H1 (cell line): ENCODE data around the gene DRAM1. TPM values are rescaled to one million over a fixed set of nuclear protein-coding genes. Genes with fewer than 3 reads are reported as not detected.

ENCODE experiments used
- CTCF ChIA-PET: fragments of 300-600 bp; sonication (Branson Sonifier 250); formaldehyde crosslinking; loops from one replicate; lab custom pipeline; 2021; ENCODE audit not compliant: partially characterized antibody; lab: Charles Lee
- POLR2A ChIA-PET: fragments of 300-600 bp; sonication (Branson Sonifier 250); formaldehyde crosslinking; loops from one replicate; lab custom pipeline; 2021; ENCODE audit warnings: inconsistent platforms; ENCODE audit not compliant: partially characterized antibody; lab: Charles Lee
- DNase-seq, 2 experiments: peaks; one replicate each; pipeline versions ENCODE4 v3.0.0 to v3.0.0-alpha.2; 2010 to 2022; ENCODE audit warnings: low spot score in 2 of 2, low read depth in 1 of 2, mixed read lengths in 1 of 2
- FAIRE-seq: peaks from 2 replicates; lab custom pipeline; 2011; peaks lifted over from hg19 to GRCh38; lab: Jason Lieb, UNC
- H2AFZ ChIP-seq: 2 replicates; pipeline ENCODE4 v1.8.1; 2012; ENCODE audit warnings: low read length, inconsistent platforms
- H2AK5ac ChIP-seq: 2 replicates; pipeline ENCODE4 v1.6.1; 2013; ENCODE audit warnings: low read depth, low read length
- H2BK120ac ChIP-seq: replicated peaks from 2 replicates; pipeline ENCODE3; 2013; ENCODE audit warnings: low read depth, low read length, inconsistent platforms
- H2BK12ac ChIP-seq: 2 replicates; pipeline ENCODE4 v1.6.1; 2013; ENCODE audit warnings: low read depth, low read length
- H2BK15ac ChIP-seq: 2 replicates; pipeline ENCODE4 v1.6.1; 2013; ENCODE audit warnings: low read length
- H2BK20ac ChIP-seq: 2 replicates; pipeline ENCODE4 v1.6.1; 2013; ENCODE audit warnings: low read length
- H2BK5ac ChIP-seq: 2 replicates; pipeline ENCODE4 v1.6.1; 2013; ENCODE audit warnings: low read depth, low read length
- H3K14ac ChIP-seq: 2 replicates; pipeline ENCODE4 v1.6.1; 2013; ENCODE audit warnings: inconsistent platforms; ENCODE audit not compliant: insufficient read length
- H3K18ac ChIP-seq: 2 replicates; pipeline ENCODE4 v1.6.1; 2013; ENCODE audit warnings: low read length; ENCODE audit errors: extremely low read depth
- H3K23ac ChIP-seq: 2 replicates; pipeline ENCODE4 v1.6.1; 2013; ENCODE audit warnings: inconsistent platforms; ENCODE audit not compliant: insufficient read length
- H3K23me2 ChIP-seq: 2 replicates; pipeline ENCODE4 v1.6.1; 2013; ENCODE audit warnings: low read depth, low read length
- H3K27ac ChIP-seq: 2 replicates; pipeline ENCODE4 v1.6.1; 2011; ENCODE audit warnings: low read depth, low read length, inconsistent platforms
- H3K27me3 ChIP-seq, 4 experiments: replicated peaks in 1 of 4; 1 replicate in 1 of 4; 2 replicates in 3 of 4; pipeline versions ENCODE4 v1.6.1 to v1.8.1; 2011 to 2013; ENCODE audit warnings: low read length in 3 of 4, mild to moderate bottlenecking in 3 of 4, inconsistent platforms in 2 of 4, mixed read lengths in 2 of 4, moderate library complexity in 1 of 4; ENCODE audit not compliant: control insufficient read depth in 3 of 4, insufficient read depth in 3 of 4; ENCODE audit errors: extremely low read depth in 1 of 4
- H3K36me3 ChIP-seq, 4 experiments: 2 replicates each; pipeline versions ENCODE4 v1.6.1 to v1.8.1; 2011 to 2013; ENCODE audit warnings: mild to moderate bottlenecking in 4 of 4, low read length in 3 of 4, moderate library complexity in 2 of 4, control low read depth in 1 of 4, inconsistent platforms in 1 of 4; ENCODE audit not compliant: insufficient read depth in 4 of 4, control insufficient read depth in 2 of 4
- H3K4ac ChIP-seq: replicated peaks from 2 replicates; pipeline ENCODE3; 2013; ENCODE audit warnings: low read length, low read depth, mixed read lengths, inconsistent platforms; ENCODE audit not compliant: insufficient read length
- H3K4me1 ChIP-seq, 4 experiments: replicated peaks in 1 of 4; 1 replicate in 1 of 4; 2 replicates in 3 of 4; pipeline versions ENCODE4 v1.6.1 to v1.8.1; 2011 to 2013; ENCODE audit warnings: low read length in 3 of 4, inconsistent platforms in 2 of 4, mixed read lengths in 1 of 4; ENCODE audit not compliant: insufficient read depth in 4 of 4, control insufficient read depth in 3 of 4
- H3K4me2 ChIP-seq, 2 experiments: 2 replicates each; pipeline versions ENCODE4 v1.6.1 to v1.8.1; 2011 to 2013; ENCODE audit warnings: low read depth in 2 of 2, low read length in 2 of 2, control low read depth in 1 of 2, inconsistent platforms in 1 of 2, mild to moderate bottlenecking in 1 of 2; ENCODE audit not compliant: insufficient read depth in 1 of 2
- H3K4me3 ChIP-seq, 4 experiments: fragments of 200-600, 300-600 bp in 1 of 4; sonication (generic), shearing (Covaris generic), sonication (Bioruptor Twin) in 1 of 4; 2 replicates each; pipeline versions ENCODE4 v1.5.1 to v1.8.1; 2011 to 2016; ENCODE audit warnings: low read length in 4 of 4, low read depth in 3 of 4, control low read depth in 2 of 4, inconsistent platforms in 2 of 4, mild to moderate bottlenecking in 2 of 4, mixed read lengths in 1 of 4, moderate library complexity in 1 of 4; ENCODE audit not compliant: insufficient read depth in 2 of 4; ENCODE audit errors: extremely low read depth in 1 of 4
- H3K56ac ChIP-seq: replicated peaks from 2 replicates; pipeline ENCODE3; 2013; ENCODE audit warnings: low read depth, mild to moderate bottlenecking, mixed read lengths, low read length, inconsistent platforms; ENCODE audit not compliant: insufficient read length
- H3K79me1 ChIP-seq: 2 replicates; pipeline ENCODE4 v1.6.1; 2013; ENCODE audit warnings: low read depth, low read length, control low read depth
- H3K79me2 ChIP-seq, 2 experiments: 2 replicates each; pipeline versions ENCODE4 v1.6.1 to v1.8.1; 2012 to 2013; ENCODE audit warnings: low read length in 2 of 2, mild to moderate bottlenecking in 2 of 2, inconsistent platforms in 1 of 2; ENCODE audit not compliant: insufficient read depth in 2 of 2, control insufficient read depth in 1 of 2
- H3K9ac ChIP-seq, 4 experiments: replicated peaks in 1 of 4; 1 replicate in 1 of 4; 2 replicates in 3 of 4; pipeline versions ENCODE4 v1.6.1 to v1.8.1; 2011 to 2013; ENCODE audit warnings: low read depth in 3 of 4, low read length in 3 of 4, control low read depth in 2 of 4, mild to moderate bottlenecking in 2 of 4, moderate library complexity in 2 of 4, inconsistent platforms in 1 of 4; ENCODE audit errors: extremely low read depth in 1 of 4
- H3K9me3 ChIP-seq, 2 experiments: 2 replicates each; pipeline versions ENCODE4 v1.6.1 to v1.8.1; 2012 to 2013; ENCODE audit warnings: mild to moderate bottlenecking in 2 of 2, moderate library complexity in 2 of 2, control low read depth in 1 of 2, inconsistent platforms in 1 of 2, low read depth in 1 of 2, low read length in 1 of 2, mixed read lengths in 1 of 2; ENCODE audit not compliant: insufficient read depth in 2 of 2
- H4K20me1 ChIP-seq, 2 experiments: replicated peaks in 1 of 2; 2 replicates each; pipeline versions ENCODE3 to v1.8.1; 2011 to 2013; ENCODE audit warnings: inconsistent platforms in 2 of 2, low read length in 2 of 2, mild to moderate bottlenecking in 1 of 2; ENCODE audit not compliant: insufficient read depth in 2 of 2, control insufficient read depth in 1 of 2
- H4K5ac ChIP-seq: 2 replicates; pipeline ENCODE4 v1.6.1; 2013; ENCODE audit warnings: low read length, low read depth, mixed read lengths, inconsistent platforms; ENCODE audit not compliant: insufficient read length
- H4K8ac ChIP-seq: 2 replicates; pipeline ENCODE4 v1.8.0; 2013; ENCODE audit warnings: mild to moderate bottlenecking, moderate library complexity, low read length, inconsistent platforms; ENCODE audit not compliant: insufficient read depth; ENCODE audit errors: extremely low read depth
- H4K91ac ChIP-seq: replicated peaks from 2 replicates; pipeline ENCODE3; 2013; ENCODE audit warnings: low read length, mixed read lengths, inconsistent platforms; ENCODE audit not compliant: insufficient read length
- ATF3 ChIP-seq: IDR thresholded peaks from 2 replicates; pipeline ENCODE4 v1.6.1; 2011; ENCODE audit warnings: low read depth, mild to moderate bottlenecking, low read length; ENCODE audit not compliant: insufficient read depth
- CHD1 ChIP-seq: IDR thresholded peaks from 2 replicates; pipeline ENCODE4 v1.6.1; 2012; ENCODE audit warnings: low read depth, low read length, improper control_type of control experiment
- HDAC6 ChIP-seq: IDR thresholded peaks from one replicate; pipeline ENCODE4 v1.7.1; 2012; ENCODE audit warnings: low read depth, mild to moderate bottlenecking, inconsistent platforms, low read length, moderate library complexity
- NANOG ChIP-seq: IDR thresholded peaks from 2 replicates; pipeline ENCODE4 v1.6.1; 2011; ENCODE audit warnings: low read length, low read depth, mild to moderate bottlenecking, inconsistent platforms; ENCODE audit not compliant: insufficient read depth, poor library complexity, severe bottlenecking
- RXRA ChIP-seq: IDR thresholded peaks from 2 replicates; pipeline ENCODE4 v1.6.1; 2011; ENCODE audit warnings: low read depth, mild to moderate bottlenecking, low read length, moderate library complexity; ENCODE audit not compliant: insufficient read depth
- SAP30 ChIP-seq: fragments of 300-600 bp; sonication (generic); IDR thresholded peaks from 2 replicates; pipeline ENCODE4 v1.7.1; 2012; ENCODE audit warnings: low read length, moderate library complexity, mild to moderate bottlenecking, inconsistent platforms; ENCODE audit not compliant: insufficient read depth, insufficient replicate concordance
- SUZ12 ChIP-seq: fragments of 200-600 bp; sonication (generic); IDR thresholded peaks from 2 replicates; pipeline ENCODE4 v1.6.1; 2012; ENCODE audit warnings: mild to moderate bottlenecking, inconsistent platforms, low read length, moderate library complexity, mixed read lengths
- TEAD4 ChIP-seq: IDR thresholded peaks from 2 replicates; pipeline ENCODE4 v1.6.1; 2012; ENCODE audit warnings: low read depth, low read length, inconsistent platforms, mixed read lengths
- WGBS, 2 experiments: shearing (Covaris generic) in 1 of 2; methylation state at CpG; one replicate each; pipeline versions ENCODE4 v1.1.6 to v1.1.7; 2013 to 2015; ENCODE audit warnings: low lambda C conversion rate in 2 of 2, mixed read lengths in 2 of 2, inconsistent platforms in 1 of 2, low coverage in 1 of 2, missing lambda C conversion rate in 1 of 2; ENCODE audit not compliant: insufficient replicate concordance in 2 of 2, insufficient coverage in 1 of 2, insufficient read length in 1 of 2; ENCODE audit errors: extremely low coverage in 1 of 2, missing lambda C conversion rate in 1 of 2; 5-methylcytosine and 5-hydroxymethylcytosine counted together
- polyA plus RNA-seq, 7 experiments: library from polyadenylated mRNA; depleted of rRNA in 3 of 7; stranded (reverse) in 5 of 7; unstranded in 2 of 7; fragments of >200 nt in 5 of 7; fragments of 200-250 nt in 2 of 7; gene quantifications; 1 replicate in 5 of 7; 2 replicates in 1 of 7; 4 replicates in 1 of 7; pipeline versions ENCODE4 v1.2.1 to v1.2.3, GENCODE V29; 2011 to 2013; ENCODE audit warnings: missing spikeins in 2 of 7, mixed read lengths in 2 of 7
- total RNA-seq: library from RNA; stranded (reverse); fragmentation: NEBNext Ultra II Directional; extraction: Animal tissue kit (Norgen Biotek cat#: 25700); gene quantifications from 2 replicates; pipeline ENCODE4 v1.2.1, GENCODE V29; 2021

The DRAM1 gene
- total and polyA plus RNA-seq, 2 of the 8 experiments (the other 6 are each of a cell fraction or from before 2014, with no cell fraction given): 4.6 to 6.2 TPM

GRCh38 chr12:101866615-101867373, 10.6 kb upstream of the DRAM1 start:
- no peak overlapping the region for H3K27ac ChIP-seq
- no peak for TF ChIP-seq TEAD4
- TF ChIP-seq RXRA: no peak
- no peak for TF ChIP-seq ATF3
- no peak for TF ChIP-seq SAP30
- TF ChIP-seq CHD1: no peak
- no peak for TF ChIP-seq NANOG
- no peak for TF ChIP-seq HDAC6
- TF ChIP-seq SUZ12: no peak

More at GRCh38 chr12:101866615-101867373, 10.6 kb upstream of the DRAM1 start:
- no peaks in the 10 kb centered on the region for H3K23me2 ChIP-seq
- H3K9me3 ChIP-seq: no peaks in the 10 kb centered on the region; a peak in 1 of 4 replicates
- H3K56ac ChIP-seq: no peak overlapping the region
- H4K8ac ChIP-seq: no peak overlapping the region
- ChIA-PET POLR2A (interaction anchor here (0.8 to 1.3 kb wide), 2 partner anchors 9 to 11 kb away, joined by 3 to 4 read pairs; partner anchors contain the start of gene DRAM1), CTCF (interaction anchor here (0.6 to 1.6 kb wide), 6 partner anchors 11 to 421 kb away, joined by 3 to 5 read pairs (median 4); no protein-coding TSS in a partner anchor)
- no peak overlapping the region for H2BK12ac ChIP-seq
- H3K36me3 ChIP-seq: no peaks in the 10 kb centered on the region
- 72% methylated on average over 13 of the region's 13 CpGs; no CpG with 5 or more reads in 1 of the 2 experiments for WGBS, 2 experiments
- H3K9ac ChIP-seq: peak overlapping the region in 1 of 4 experiments; percentile 13; a peak in 1 of 7 replicates
- DNase-seq (no peak), FAIRE-seq (no peak)
- no peak overlapping the region for H2AK5ac ChIP-seq
- H4K5ac ChIP-seq: no peak overlapping the region
- no peak overlapping the region for H3K14ac ChIP-seq
- no peaks in the 10 kb centered on the region for H3K79me2 ChIP-seq
- no peak overlapping the region for H3K4ac ChIP-seq
- no peak overlapping the region for H2BK120ac ChIP-seq
- peak overlapping the region in 1 of 2 experiments; percentile 7; a peak in 1 of 4 replicates for H3K4me2 ChIP-seq
- no peak overlapping the region for H3K4me3 ChIP-seq
- no peaks in the 10 kb centered on the region for H3K27me3 ChIP-seq
- no peak overlapping the region for H2BK5ac ChIP-seq
- peaks cover 0 to 4% (median 0%) of the 10 kb centered on the region in 4 experiments; a peak in 2 of 7 replicates for H3K4me1 ChIP-seq
- no peak overlapping the region for H3K23ac ChIP-seq
- H4K91ac ChIP-seq: no peak overlapping the region
- no peak overlapping the region for H3K18ac ChIP-seq
- H2BK15ac ChIP-seq: no peak overlapping the region; the same call in 1 of the 2 replicates
- H4K20me1 ChIP-seq: no peaks in the 10 kb centered on the region
- peak overlapping the region; percentile 97 for H2AFZ ChIP-seq
- no peaks in the 10 kb centered on the region for H3K79me1 ChIP-seq
- H2BK20ac ChIP-seq: peak overlapping the region; percentile 61; the same call in 1 of the 2 replicates
